Hindlimb muscle (tissue), 1 donor: ENCODE results near the gene APBA1. TPM values are rescaled to one million over a fixed set of nuclear protein-coding genes. Genes with fewer than 3 reads are reported as not detected.
A peak's percentile ranks its signal among the peaks of the same experiment; 100 is the strongest.

Source experiments
- DNase-seq: peaks from one replicate; pipeline ENCODE4 v3.0.0-alpha.2; 2013
- polyA plus RNA-seq: library from polyadenylated mRNA; unstranded; fragments of 120-200 nt; gene quantifications from one replicate; pipeline ENCODE4 v1.2.1, GENCODE V29; 2013; ENCODE audit not compliant: insufficient read length

The APBA1 gene
- polyA plus RNA-seq, 1 donor, result 6.0 TPM

GRCh38 chr9:69396759-69397158 lies 275.4 kb downstream of the APBA1 start:
- no peak for DNase-seq

- no peak for DNase-seq
Observed at GRCh38 chr9:69395718-69396117, 276.5 kb downstream of the APBA1 start.

- DNase-seq, result no peak
Observed at GRCh38 chr9:69393425-69393824, 278.7 kb downstream of the APBA1 start.

GRCh38 chr9:69392826-69393225 lies 279.3 kb downstream of the APBA1 start:
- DNase-seq, result no peak

- peak; percentile 25 for DNase-seq
Observed at GRCh38 chr9:69391946-69392345, 280.2 kb downstream of the APBA1 start.

- no peak for DNase-seq
Observed at GRCh38 chr9:69391487-69391886, 280.7 kb downstream of the APBA1 start.

GRCh38 chr9:69389437-69389995 lies 282.7 kb downstream of the APBA1 start:
- DNase-seq, result no peak

GRCh38 chr9:69388596-69388995 lies 283.6 kb downstream of the APBA1 start:
- no peak for DNase-seq

GRCh38 chr9:69386651-69387050 lies 285.5 kb downstream of the APBA1 start:
- no peak for DNase-seq

GRCh38 chr9:69385581-69386033 lies 286.6 kb downstream of the APBA1 start:
- DNase-seq, result no peak

GRCh38 chr9:69382135-69382534 lies 290.0 kb downstream of the APBA1 start:
- DNase-seq, result no peak

GRCh38 chr9:69380811-69381210 lies 291.4 kb downstream of the APBA1 start:
- DNase-seq, result no peak

GRCh38 chr9:69380301-69380700 lies 291.9 kb downstream of the APBA1 start:
- DNase-seq, result no peak

- DNase-seq, result no peak
Observed at GRCh38 chr9:69379270-69379982, 292.7 kb downstream of the APBA1 start.

GRCh38 chr9:69377981-69378380 lies 294.2 kb downstream of the APBA1 start:
- no peak for DNase-seq

Other genes with a start within 250 kb of the APBA1 start
- gene PTAR1, start 87.6 kb upstream of the APBA1 start, polyA plus RNA-seq, result 20.9 TPM
- not detected for gene CFAP95, start 148.4 kb upstream of the APBA1 start, polyA plus RNA-seq